Hepatocyte (in vitro differentiated cells): ENCODE results near the gene NPAS3. TPM values are rescaled to one million over a fixed set of nuclear protein-coding genes. Genes with fewer than 3 reads are reported as not detected.

Source experiments
- DNase-seq: peaks from one replicate; pipeline ENCODE4 v3.0.0-alpha.2; 2016; ENCODE audit warnings: low spot score
- H2AFZ ChIP-seq: fragments of 200-600 bp; sonication (generic); 2 replicates; pipeline ENCODE4 v1.6.0; 2016; ENCODE audit warnings: antibody characterized with exemption, mild to moderate bottlenecking
- H3K27ac ChIP-seq: fragments of 200-600 bp; sonication (generic); 2 replicates; pipeline ENCODE4 v1.5.1; 2016; ENCODE audit warnings: mild to moderate bottlenecking
- H3K27me3 ChIP-seq: fragments of 200-600 bp; sonication (generic); 2 replicates; pipeline ENCODE4 v1.6.1; 2016
- H3K36me3 ChIP-seq: fragments of 200-600 bp; sonication (generic); replicated peaks from 2 replicates; pipeline ENCODE4 v1.5.1; 2016; ENCODE audit warnings: low read depth; ENCODE audit not compliant: insufficient read depth
- H3K4me1 ChIP-seq: fragments of 200-600 bp; sonication (generic); 2 replicates; pipeline ENCODE4 v1.5.1; 2016; ENCODE audit warnings: mild to moderate bottlenecking, moderate library complexity; ENCODE audit not compliant: insufficient read depth
- H3K4me2 ChIP-seq: fragments of 200-600 bp; sonication (generic); 2 replicates; pipeline ENCODE4 v1.6.0; 2016
- H3K4me3 ChIP-seq: fragments of 200-600 bp; sonication (generic); 2 replicates; pipeline ENCODE4 v1.5.1; 2016; ENCODE audit warnings: mild to moderate bottlenecking
- H3K79me2 ChIP-seq: fragments of 200-600 bp; sonication (generic); 2 replicates; pipeline ENCODE4 v1.6.0; 2017; ENCODE audit warnings: mild to moderate bottlenecking
- H3K9me2 ChIP-seq: fragments of 200-600 bp; sonication (generic); replicated peaks from 2 replicates; pipeline ENCODE4 v1.6.0; 2017; ENCODE audit warnings: mild to moderate bottlenecking; ENCODE audit not compliant: insufficient read depth
- H3K9me3 ChIP-seq: fragments of 200-600 bp; sonication (generic); 2 replicates; pipeline ENCODE4 v1.5.1; 2016; ENCODE audit warnings: low read depth, mild to moderate bottlenecking
- H4K20me1 ChIP-seq: fragments of 200-600 bp; sonication (generic); 2 replicates; pipeline ENCODE4 v1.6.0; 2016; ENCODE audit warnings: mild to moderate bottlenecking; ENCODE audit not compliant: insufficient read depth, poor library complexity, severe bottlenecking
- EZH2 ChIP-seq: fragments of 200-600 bp; sonication (generic); IDR thresholded peaks from 2 replicates; pipeline ENCODE4 v1.6.1; 2016; ENCODE audit warnings: antibody characterized with exemption, mild to moderate bottlenecking, borderline replicate concordance
- EZH2phosphoT487 ChIP-seq: fragments of 200-600 bp; sonication (generic); IDR thresholded peaks from one replicate; pipeline ENCODE4 v1.6.1; 2018; ENCODE audit warnings: antibody characterized with exemption, mild to moderate bottlenecking, low read depth, moderate library complexity; ENCODE audit not compliant: unreplicated experiment, severe bottlenecking
- WGBS: methylation state at CpG from one replicate; pipeline ENCODE4 v1.1.6; 2016; ENCODE audit warnings: low lambda C conversion rate; ENCODE audit errors: missing lambda C conversion rate; 5-methylcytosine and 5-hydroxymethylcytosine counted together
- polyA plus RNA-seq: library from polyadenylated mRNA; unstranded; fragments of >200 nt; fragmentation: Nextera tagmentation; extraction: Ambion mirVana; gene quantifications from 2 replicates; pipeline ENCODE4 v1.2.1, GENCODE V29; 2016
- total RNA-seq: library from RNA; depleted of rRNA; stranded (reverse); fragments of >200 nt; gene quantifications from 2 replicates; pipeline ENCODE4 v1.2.3, GENCODE V29; 2014
- TF ChIP-seq, protein P1 (sequence below): fragments of 200-600 bp; sonication (generic); IDR thresholded peaks from 2 replicates; pipeline ENCODE4 v1.5.1; 2016; ENCODE audit warnings: antibody characterized with exemption, mild to moderate bottlenecking; ENCODE audit not compliant: poor library complexity

Gene NPAS3
- total and polyA plus RNA-seq, 2 experiments from 2014 or later = 0.11 to 1.1 TPM

DNA sequence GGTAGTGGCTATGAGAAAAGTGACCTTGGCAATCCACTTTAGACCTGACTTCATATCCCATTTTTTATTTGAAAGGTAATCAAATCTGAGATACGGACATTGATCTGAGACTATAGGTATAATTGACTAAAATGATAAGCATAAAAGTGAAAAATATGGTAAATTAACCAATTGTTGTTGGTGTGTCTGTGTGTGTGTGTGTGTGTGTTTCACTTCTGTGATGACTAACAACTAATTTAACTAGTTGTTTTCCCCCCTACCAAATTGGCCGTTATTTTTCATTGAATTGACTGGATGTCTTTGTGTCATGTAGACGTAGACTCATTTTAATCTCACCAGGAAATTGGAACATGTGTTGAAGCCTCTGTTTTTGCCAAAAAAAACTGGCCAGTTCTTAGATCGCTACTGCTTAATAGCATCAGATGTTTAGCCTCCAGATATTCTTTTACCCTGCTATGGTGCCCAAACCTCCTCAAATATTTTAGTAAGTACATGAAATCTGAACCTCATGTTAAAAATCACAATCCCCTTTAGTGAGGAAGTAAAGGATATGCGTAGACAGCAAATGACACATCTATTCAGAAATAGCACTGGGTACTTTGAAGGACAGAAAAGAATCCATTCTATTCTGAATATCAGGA, 617.2 kb downstream of the NPAS3 start:
- no peak overlapping the region for H3K4me3 ChIP-seq
- no peaks in the 10 kb centered on the region for H3K79me2 ChIP-seq
- no peaks in the 10 kb centered on the region for H3K36me3 ChIP-seq
- H4K20me1 ChIP-seq = no peaks in the 10 kb centered on the region
- no peak overlapping the region for H3K4me2 ChIP-seq
- H3K9me2 ChIP-seq = no peaks in the 10 kb centered on the region
- H2AFZ ChIP-seq = no peak overlapping the region
- H3K4me1 ChIP-seq = no peaks in the 10 kb centered on the region
- no peaks in the 10 kb centered on the region for H3K9me3 ChIP-seq
- no peak overlapping the region for H3K27ac ChIP-seq
- no peaks in the 10 kb centered on the region for H3K27me3 ChIP-seq
- no peak for DNase-seq
- no peak for TF ChIP-seq EZH2
- TF ChIP-seq EZH2phosphoT487 = no peak
- TF ChIP-seq, protein P1, sequence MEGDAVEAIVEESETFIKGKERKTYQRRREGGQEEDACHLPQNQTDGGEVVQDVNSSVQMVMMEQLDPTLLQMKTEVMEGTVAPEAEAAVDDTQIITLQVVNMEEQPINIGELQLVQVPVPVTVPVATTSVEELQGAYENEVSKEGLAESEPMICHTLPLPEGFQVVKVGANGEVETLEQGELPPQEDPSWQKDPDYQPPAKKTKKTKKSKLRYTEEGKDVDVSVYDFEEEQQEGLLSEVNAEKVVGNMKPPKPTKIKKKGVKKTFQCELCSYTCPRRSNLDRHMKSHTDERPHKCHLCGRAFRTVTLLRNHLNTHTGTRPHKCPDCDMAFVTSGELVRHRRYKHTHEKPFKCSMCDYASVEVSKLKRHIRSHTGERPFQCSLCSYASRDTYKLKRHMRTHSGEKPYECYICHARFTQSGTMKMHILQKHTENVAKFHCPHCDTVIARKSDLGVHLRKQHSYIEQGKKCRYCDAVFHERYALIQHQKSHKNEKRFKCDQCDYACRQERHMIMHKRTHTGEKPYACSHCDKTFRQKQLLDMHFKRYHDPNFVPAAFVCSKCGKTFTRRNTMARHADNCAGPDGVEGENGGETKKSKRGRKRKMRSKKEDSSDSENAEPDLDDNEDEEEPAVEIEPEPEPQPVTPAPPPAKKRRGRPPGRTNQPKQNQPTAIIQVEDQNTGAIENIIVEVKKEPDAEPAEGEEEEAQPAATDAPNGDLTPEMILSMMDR = no peak
- WGBS = 72% methylated on average over 5 of the region's 5 CpGs

DNA sequence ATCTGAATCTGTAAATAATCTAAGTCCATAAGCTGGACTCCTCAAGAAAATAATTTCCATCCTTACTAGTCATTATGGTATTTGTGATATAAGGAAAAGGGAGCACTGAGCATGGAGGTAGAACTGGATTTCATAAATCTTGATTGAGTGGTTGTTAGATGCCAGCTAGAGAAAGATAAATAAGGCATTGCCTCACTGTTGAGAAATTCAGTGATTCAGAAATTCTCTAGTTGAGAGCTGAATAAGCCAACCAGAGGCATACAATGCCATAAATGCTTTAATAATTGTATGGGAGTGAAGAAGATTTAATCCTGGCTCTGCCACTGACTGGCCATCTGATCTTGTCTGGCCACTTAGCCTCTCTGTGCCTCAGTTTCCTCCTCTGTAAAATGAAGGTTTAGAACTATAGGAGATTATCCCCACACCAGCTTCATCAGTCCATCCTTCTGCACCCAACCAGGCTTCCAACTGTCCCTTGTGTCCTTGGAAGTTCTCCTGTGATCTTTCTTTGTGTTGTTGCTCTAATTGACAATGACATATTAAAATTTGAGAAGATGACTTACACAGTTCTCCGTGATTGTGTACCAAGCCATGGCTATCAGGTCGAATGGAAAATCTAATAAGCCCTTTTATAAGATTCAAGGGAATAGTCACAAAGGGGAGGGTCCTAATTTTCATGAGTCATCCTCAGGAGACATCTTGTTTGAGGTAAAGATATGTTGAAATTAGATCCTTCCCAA, 617.9 kb downstream of the NPAS3 start:
- 87% methylated on average over 2 of the region's 2 CpGs for WGBS
- no peak overlapping the region for H3K27ac ChIP-seq
- no peaks in the 10 kb centered on the region for H4K20me1 ChIP-seq
- no peak overlapping the region for H2AFZ ChIP-seq
- TF ChIP-seq EZH2phosphoT487 (no peak), EZH2 (no peak)
- TF ChIP-seq, protein P1 = no peak
- no peaks in the 10 kb centered on the region for H3K36me3 ChIP-seq
- H3K27me3 ChIP-seq = no peaks in the 10 kb centered on the region
- no peak for DNase-seq
- H3K4me2 ChIP-seq = no peak overlapping the region
- no peaks in the 10 kb centered on the region for H3K79me2 ChIP-seq
- no peak overlapping the region for H3K4me3 ChIP-seq
- H3K9me3 ChIP-seq = no peaks in the 10 kb centered on the region
- H3K4me1 ChIP-seq = peaks cover 2% of the 10 kb centered on the region
- no peaks in the 10 kb centered on the region for H3K9me2 ChIP-seq

DNA sequence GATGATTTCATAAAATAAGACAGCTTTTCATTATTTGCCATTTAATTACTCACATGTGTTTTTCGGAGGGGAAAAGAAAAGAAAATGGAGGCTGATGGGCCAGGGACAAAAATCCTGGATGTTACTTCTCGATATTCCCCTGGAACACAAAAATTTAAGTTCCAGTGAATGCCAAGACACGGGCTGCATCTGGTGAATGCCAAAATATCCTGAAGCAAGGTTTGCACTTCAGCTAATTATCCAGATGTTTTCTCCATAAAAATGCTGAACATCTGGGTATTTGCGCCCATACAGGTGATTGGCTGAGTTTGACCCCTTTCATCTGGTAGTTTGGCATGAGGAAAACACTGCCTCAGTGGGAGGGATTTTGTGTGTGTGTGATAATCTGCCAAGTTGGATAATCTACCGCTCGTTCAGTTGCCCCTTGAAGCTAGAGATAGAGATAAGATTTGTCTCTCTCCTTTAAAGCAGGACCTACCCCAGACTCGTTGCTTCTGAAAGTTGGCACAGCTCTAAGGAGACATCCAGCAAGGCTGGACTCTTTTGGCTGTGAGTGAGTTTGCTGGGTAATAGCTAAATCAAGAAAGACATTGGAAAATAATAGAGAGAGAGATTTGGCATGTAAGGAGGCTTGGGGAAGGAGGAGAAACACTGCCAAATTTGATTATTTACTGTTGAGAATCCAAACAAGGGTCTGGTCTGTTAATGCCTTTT, 622.2 kb downstream of the NPAS3 start:
- Histone ChIP-seq H3K9me3 (no peaks in the 10 kb centered on the region), H3K4me1 (peaks cover 10% of the 10 kb centered on the region), H3K4me3 (no peak overlapping the region), H3K4me2 (no peak overlapping the region), H3K27me3 (no peaks in the 10 kb centered on the region), H4K20me1 (no peaks in the 10 kb centered on the region), H3K27ac (no peak overlapping the region), H3K36me3 (no peaks in the 10 kb centered on the region), H2AFZ (no peak overlapping the region), H3K79me2 (no peaks in the 10 kb centered on the region), H3K9me2 (no peaks in the 10 kb centered on the region)
- TF ChIP-seq, protein P1 = no peak
- no peak for TF ChIP-seq EZH2phosphoT487
- TF ChIP-seq EZH2 = no peak
- WGBS = 64% methylated on average over 7 of the region's 7 CpGs
- no peak for DNase-seq
